Mammary epithelial cell (primary cell): ENCODE measurements around the gene TPD52L2.

Experiments
- EZH2 ChIP-seq: IDR thresholded peaks from 2 replicates; pipeline ENCODE4 v1.6.1; 2012; ENCODE audit warnings: low read length, inconsistent platforms, borderline replicate concordance
- TF ChIP-seq, protein P1 (sequence below), 2 donors: IDR thresholded peaks in 1 of 2; conservative IDR thresholded peaks in 1 of 2; 2 replicates each; pipeline ENCODE4 v1.5.1; 2011 to 2012; ENCODE audit warnings: inconsistent platforms in 2 of 2, low read length in 2 of 2, mild to moderate bottlenecking in 2 of 2, control low read depth in 1 of 2, low read depth in 1 of 2; ENCODE audit not compliant: insufficient read depth in 1 of 2; ENCODE audit errors: extremely low read depth in 1 of 2

DNA sequence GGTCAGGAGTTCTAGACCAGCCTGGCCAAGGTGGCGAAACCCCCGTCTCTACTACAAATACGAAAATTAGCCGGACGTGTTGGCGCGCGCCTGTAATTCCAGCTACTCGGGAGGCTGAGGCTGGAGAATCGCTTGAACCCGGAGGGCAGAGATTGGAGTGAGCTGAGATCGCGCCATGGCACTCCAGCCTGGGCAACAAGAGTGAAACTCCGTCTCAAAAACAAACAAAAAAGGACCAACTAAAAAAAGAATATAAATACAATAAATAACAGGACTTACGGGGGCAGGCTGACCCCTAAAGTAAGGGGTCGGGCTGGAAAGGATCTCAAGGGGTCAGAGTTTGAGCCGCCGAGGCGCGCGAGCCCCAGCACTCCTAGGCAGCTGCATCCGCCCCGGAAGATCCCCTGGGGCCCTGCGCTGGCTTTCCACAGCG lies 509 bp upstream of the TPD52L2 start:
- TF ChIP-seq, protein P1, sequence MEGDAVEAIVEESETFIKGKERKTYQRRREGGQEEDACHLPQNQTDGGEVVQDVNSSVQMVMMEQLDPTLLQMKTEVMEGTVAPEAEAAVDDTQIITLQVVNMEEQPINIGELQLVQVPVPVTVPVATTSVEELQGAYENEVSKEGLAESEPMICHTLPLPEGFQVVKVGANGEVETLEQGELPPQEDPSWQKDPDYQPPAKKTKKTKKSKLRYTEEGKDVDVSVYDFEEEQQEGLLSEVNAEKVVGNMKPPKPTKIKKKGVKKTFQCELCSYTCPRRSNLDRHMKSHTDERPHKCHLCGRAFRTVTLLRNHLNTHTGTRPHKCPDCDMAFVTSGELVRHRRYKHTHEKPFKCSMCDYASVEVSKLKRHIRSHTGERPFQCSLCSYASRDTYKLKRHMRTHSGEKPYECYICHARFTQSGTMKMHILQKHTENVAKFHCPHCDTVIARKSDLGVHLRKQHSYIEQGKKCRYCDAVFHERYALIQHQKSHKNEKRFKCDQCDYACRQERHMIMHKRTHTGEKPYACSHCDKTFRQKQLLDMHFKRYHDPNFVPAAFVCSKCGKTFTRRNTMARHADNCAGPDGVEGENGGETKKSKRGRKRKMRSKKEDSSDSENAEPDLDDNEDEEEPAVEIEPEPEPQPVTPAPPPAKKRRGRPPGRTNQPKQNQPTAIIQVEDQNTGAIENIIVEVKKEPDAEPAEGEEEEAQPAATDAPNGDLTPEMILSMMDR (conservative IDR thresholded peaks at IDR 0.05 in 1 of 2, IDR thresholded peaks at IDR 0.05 in 1 of 2; ENCODE audit: extremely low read depth in 1 of 2, insufficient read depth in 1 of 2, low read depth in 1 of 2, low read length in 2 of 2) = no peak
- no peak for TF ChIP-seq EZH2
